ENCODE data around the gene MTHFD1L. TPM values are rescaled to one million over a fixed set of nuclear protein-coding genes. Genes with fewer than 3 reads are reported as not detected.

The MTHFD1L gene
- total and polyA plus RNA-seq, 2 of the 8 experiments (the other 6 are each of a cell fraction or from before 2014, with no cell fraction given), result 29.2 to 105 TPM

DNA sequence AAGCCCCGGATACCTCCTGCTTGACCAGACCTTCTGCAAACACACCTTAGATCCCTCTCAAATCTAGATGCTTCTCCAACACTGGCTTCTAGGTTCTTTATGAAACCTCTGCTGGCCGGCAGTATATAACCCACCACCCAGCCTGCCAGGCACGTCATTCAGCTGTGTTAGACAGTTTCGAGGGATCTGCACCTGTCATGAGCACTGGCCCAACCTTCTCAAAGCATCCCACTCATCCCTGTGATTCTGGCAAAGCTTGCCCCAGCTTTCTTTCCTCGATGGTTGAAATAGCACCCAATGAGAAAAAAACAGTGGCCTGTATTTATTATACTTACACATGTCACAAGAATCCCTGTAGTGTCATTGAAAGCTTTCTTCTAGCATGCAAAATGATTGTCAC lies 157.8 kb downstream of the MTHFD1L start:
- no peaks in the 10 kb centered on the region for H4K20me1 ChIP-seq (replicated peaks in 1 of 2; ENCODE audit: control insufficient read depth in 1 of 2, insufficient read depth in 2 of 2, low read length in 2 of 2)
- no peak overlapping the region for H2BK12ac ChIP-seq (ENCODE audit: low read depth, low read length)
- no peak overlapping the region for H2BK15ac ChIP-seq (ENCODE audit: low read length)
- H3K79me1 ChIP-seq (ENCODE audit: low read depth, low read length), result no peaks in the 10 kb centered on the region; the same call in 1 of the 2 replicates
- no peaks in the 10 kb centered on the region for H3K27me3 ChIP-seq (replicated peaks in 1 of 4; ENCODE audit: control insufficient read depth in 3 of 4, extremely low read depth in 1 of 4, insufficient read depth in 3 of 4, low read length in 3 of 4)
- H3K4me1 ChIP-seq (replicated peaks in 1 of 4; ENCODE audit: control insufficient read depth in 3 of 4, insufficient read depth in 4 of 4, low read length in 3 of 4), result no peaks in the 10 kb centered on the region
- WGBS, 2 experiments (ENCODE audit: extremely low coverage in 1 of 2, insufficient coverage in 1 of 2, insufficient read length in 1 of 2, insufficient replicate concordance in 2 of 2, low coverage in 1 of 2, low lambda C conversion rate in 2 of 2, missing lambda C conversion rate in 1 of 2), result 92% methylated on average over 5 of the region's 5 CpGs; no CpG with 5 or more reads in 1 of the 2 experiments
- no peaks in the 10 kb centered on the region for H3K23me2 ChIP-seq (ENCODE audit: low read depth, low read length)
- H4K8ac ChIP-seq (ENCODE audit: extremely low read depth, insufficient read depth, low read length), result no peak overlapping the region
- H2BK20ac ChIP-seq (ENCODE audit: low read length), result no peak overlapping the region
- H3K4ac ChIP-seq (replicated peaks; ENCODE audit: insufficient read length, low read depth, low read length), result no peak overlapping the region
- H2BK120ac ChIP-seq (replicated peaks; ENCODE audit: low read depth, low read length), result no peak overlapping the region
- no peak overlapping the region for H4K91ac ChIP-seq (replicated peaks; ENCODE audit: insufficient read length, low read length)
- TF ChIP-seq TBP (IDR thresholded peaks at IDR 0.05; ENCODE audit: low read depth, low read length), result no peak
- TF ChIP-seq SUZ12 (IDR thresholded peaks at IDR 0.05; ENCODE audit: low read length), result no peak
- TF ChIP-seq RAD21 (IDR thresholded peaks at IDR 0.05 in 1 of 2, conservative IDR thresholded peaks at IDR 0.05 in 1 of 2; ENCODE audit: low read depth in 2 of 2, low read length in 2 of 2), result no peak
- TF ChIP-seq SRF (IDR thresholded peaks at IDR 0.05; ENCODE audit: low read depth, low read length), result no peak
- TF ChIP-seq TAF7 (optimal IDR thresholded peaks at IDR 0.05; ENCODE audit: borderline replicate concordance, low read depth, low read length), result no peak
- no peak for TF ChIP-seq BACH1 (IDR thresholded peaks at IDR 0.05; ENCODE audit: low read length)
- H3K36me3 ChIP-seq (ENCODE audit: control insufficient read depth in 2 of 4, insufficient read depth in 4 of 4, low read length in 3 of 4), result peaks cover 0 to 23% (median 7%) of the 10 kb centered on the region in 4 experiments; a peak in 5 of 8 replicates
- H3K56ac ChIP-seq (replicated peaks; ENCODE audit: insufficient read length, low read depth, low read length), result no peak overlapping the region
- no peaks in the 10 kb centered on the region for H3K9me3 ChIP-seq (ENCODE audit: insufficient read depth in 2 of 2, low read depth in 1 of 2, low read length in 1 of 2)
- DNase-seq (ENCODE audit: low read depth in 1 of 2, low spot score in 2 of 2) (no peak), FAIRE-seq (no peak)
- POLR2A ChIA-PET (ENCODE audit: partially characterized antibody), result no interaction called here
- no peak overlapping the region for H4K5ac ChIP-seq (ENCODE audit: insufficient read length, low read depth, low read length)
- H3K4me3 ChIP-seq (ENCODE audit: extremely low read depth in 1 of 4, insufficient read depth in 2 of 4, low read depth in 3 of 4, low read length in 4 of 4), result no peak overlapping the region
- CTCF ChIA-PET (ENCODE audit: partially characterized antibody), result interaction anchor here (1.3 to 11.5 kb wide), 3 partner anchors 8 to 301 kb away, joined by 3 to 133 read pairs (median 56); no protein-coding TSS in a partner anchor
- H3K14ac ChIP-seq (ENCODE audit: insufficient read length), result no peak overlapping the region
- no peak overlapping the region for H2BK5ac ChIP-seq (ENCODE audit: low read depth, low read length)
- no peak overlapping the region for H3K27ac ChIP-seq (ENCODE audit: low read depth, low read length)
- no peak overlapping the region for H3K23ac ChIP-seq (ENCODE audit: insufficient read length)
- H2AK5ac ChIP-seq (ENCODE audit: low read depth, low read length), result no peak overlapping the region
- no peak overlapping the region for H3K9ac ChIP-seq (replicated peaks in 1 of 4; ENCODE audit: extremely low read depth in 1 of 4, low read depth in 3 of 4, low read length in 3 of 4)
- H2AFZ ChIP-seq (ENCODE audit: low read length), result no peak overlapping the region
- H3K18ac ChIP-seq (ENCODE audit: extremely low read depth, low read length), result no peak overlapping the region
- H3K79me2 ChIP-seq (ENCODE audit: control insufficient read depth in 1 of 2, insufficient read depth in 2 of 2, low read length in 2 of 2), result no peaks in the 10 kb centered on the region
- no peak overlapping the region for H3K4me2 ChIP-seq (ENCODE audit: insufficient read depth in 1 of 2, low read depth in 2 of 2, low read length in 2 of 2)

All from H1 (cell line).